Chondrocyte (in vitro differentiated cells): ENCODE results near the gene ALPK1. TPM values are rescaled to one million over a fixed set of nuclear protein-coding genes. Genes with fewer than 3 reads are reported as not detected.

Experiments used
- DNase-seq: peaks from one replicate; pipeline ENCODE4 v3.0.0; 2021; ENCODE audit warnings: mixed read lengths, low spot score
- H3K27ac Mint-ChIP-seq: one replicate; pipeline ENCODE4 v1.8.0; 2021; ENCODE audit warnings: mild to moderate bottlenecking, moderate library complexity, mixed read lengths; ENCODE audit not compliant: unreplicated experiment
- H3K27me3 Mint-ChIP-seq: 2 replicates; pipeline ENCODE4 v1.8.0; 2021; ENCODE audit warnings: low read depth, mixed read lengths
- H3K36me3 Mint-ChIP-seq: 2 replicates; pipeline ENCODE4 v1.8.0; 2021; ENCODE audit warnings: low read depth, mixed read lengths
- H3K4me1 Mint-ChIP-seq: 2 replicates; pipeline ENCODE4 v1.8.0; 2021; ENCODE audit warnings: low read depth, mild to moderate bottlenecking, mixed read lengths
- H3K4me3 Mint-ChIP-seq: one replicate; pipeline ENCODE4 v1.8.0; 2021; ENCODE audit warnings: mild to moderate bottlenecking, moderate library complexity, mixed read lengths; ENCODE audit not compliant: unreplicated experiment
- H3K9me3 Mint-ChIP-seq: 2 replicates; pipeline ENCODE4 v1.8.0; 2021; ENCODE audit warnings: low read depth, mixed read lengths
- CTCF ChIP-seq: fragments of 200-600 bp; sonication (generic); IDR thresholded peaks from 2 replicates; pipeline ENCODE4 v1.5.0; 2021; ENCODE audit warnings: antibody characterized with exemption, mild to moderate bottlenecking, moderate library complexity
- long read RNA-seq: library from polyadenylated mRNA; stranded (forward); transcript quantifications from one replicate; pipeline ENCODE4 v2.0.0, GENCODE V29; 2021
- total RNA-seq: library from RNA; stranded (reverse); gene quantifications from 3 replicates; pipeline ENCODE4 v1.2.1, GENCODE V29; 2021

ALPK1 gene
- 6.2 to 11.3 TPM (median 6.5 TPM) in 3 replicates for total RNA-seq
- long read RNA-seq, partial matches to known transcripts: 1 of 6 reads
- long read RNA-seq, other reads (novel, unspliced or antisense): 5 of 6 reads

- DNase-seq: no peak
- Mint-ChIP-seq H3K36me3 (no peaks in the 10 kb centered on the region), H3K4me1 (peaks cover 13% of the 10 kb centered on the region), H3K9me3 (no peaks in the 10 kb centered on the region), H3K27me3 (no peaks in the 10 kb centered on the region), H3K27ac (peak within 1 kb of the TSS; percentile 92), H3K4me3 (peak within 1 kb of the TSS; percentile 73)
- no peak for TF ChIP-seq CTCF
These were observed at the start of gene ALPK1 for GRCh38 chr4:112296949-112297880. Gene ALPK1, plus strand, starts transcription at chr4:112297369.

GRCh38 chr4:112251019-112251643 is 46.0 kb upstream of the ALPK1 start:
- Mint-ChIP-seq H3K36me3 (no peaks in the 10 kb centered on the region), H3K9me3 (no peaks in the 10 kb centered on the region), H3K4me3 (no peak overlapping the region), H3K4me1 (peaks cover 5% of the 10 kb centered on the region), H3K27ac (no peak overlapping the region), H3K27me3 (no peaks in the 10 kb centered on the region)
- TF ChIP-seq CTCF: no peak
- no peak for DNase-seq

GRCh38 chr4:112252234-112252633 is 44.9 kb upstream of the ALPK1 start:
- Mint-ChIP-seq H3K4me3 (no peak overlapping the region), H3K36me3 (no peaks in the 10 kb centered on the region), H3K4me1 (peaks cover 5% of the 10 kb centered on the region), H3K27me3 (no peaks in the 10 kb centered on the region), H3K27ac (no peak overlapping the region), H3K9me3 (no peaks in the 10 kb centered on the region)
- no peak for DNase-seq
- no peak for TF ChIP-seq CTCF

GRCh38 chr4:112253382-112254000 is 43.7 kb upstream of the ALPK1 start:
- Mint-ChIP-seq H3K4me1 (peaks cover 5% of the 10 kb centered on the region), H3K27me3 (no peaks in the 10 kb centered on the region), H3K9me3 (no peaks in the 10 kb centered on the region), H3K4me3 (no peak overlapping the region), H3K27ac (no peak overlapping the region), H3K36me3 (no peaks in the 10 kb centered on the region)
- DNase-seq: no peak
- no peak for TF ChIP-seq CTCF

GRCh38 chr4:112257098-112257497 is 40.1 kb upstream of the ALPK1 start:
- no peak overlapping the region for H3K4me3 Mint-ChIP-seq
- no peaks in the 10 kb centered on the region for H3K9me3 Mint-ChIP-seq
- H3K36me3 Mint-ChIP-seq: no peaks in the 10 kb centered on the region
- H3K4me1 Mint-ChIP-seq: peaks cover 5% of the 10 kb centered on the region
- H3K27me3 Mint-ChIP-seq: no peaks in the 10 kb centered on the region
- no peak for DNase-seq
- H3K27ac Mint-ChIP-seq: no peak overlapping the region
- TF ChIP-seq CTCF: no peak
